GM23338 (cell line): Measurements from ENCODE around the gene AIG1. TPM values are rescaled to one million over a fixed set of nuclear protein-coding genes. Genes with fewer than 3 reads are reported as not detected.

Experiments used
- ATAC-seq: fragments of 200-7000 bp; cut with Tn5 transposase; 3 replicates; pipeline ENCODE4 v1.9.1; 2020
- DNase-seq: peaks from one replicate; pipeline ENCODE4 v3.0.0-alpha.2; 2015; ENCODE audit warnings: low spot score
- H2AFZ ChIP-seq: fragments of 200-600 bp; sonication (generic); 2 replicates; pipeline ENCODE4 v1.8.0; 2016; ENCODE audit warnings: antibody characterized with exemption, mild to moderate bottlenecking, moderate library complexity
- H3F3A ChIP-seq: fragments of 200-600 bp; sonication (generic); replicated peaks from 2 replicates; pipeline ENCODE4 v1.8.0; 2017; ENCODE audit warnings: antibody characterized with exemption, mixed run types, low read depth
- H3K27ac ChIP-seq: fragments of 200-600 bp; sonication (generic); 2 replicates; pipeline ENCODE4 v1.6.1; 2016; ENCODE audit warnings: low read depth
- H3K27me3 ChIP-seq: fragments of 200-600 bp; sonication (generic); 2 replicates; pipeline ENCODE4 v1.8.0; 2016; ENCODE audit warnings: mild to moderate bottlenecking, mixed run types, moderate library complexity; ENCODE audit not compliant: insufficient read depth
- H3K36me3 ChIP-seq: fragments of 200-600 bp; sonication (generic); 2 replicates; pipeline ENCODE4 v1.8.0; 2016; ENCODE audit warnings: mild to moderate bottlenecking; ENCODE audit not compliant: insufficient read depth
- H3K4me1 ChIP-seq: fragments of 200-600 bp; sonication (generic); 2 replicates; pipeline ENCODE4 v1.8.0; 2016; ENCODE audit warnings: mild to moderate bottlenecking, moderate library complexity; ENCODE audit not compliant: insufficient read depth
- H3K4me2 ChIP-seq: fragments of 200-600 bp; sonication (generic); 2 replicates; pipeline ENCODE4 v1.7.1; 2017; ENCODE audit warnings: mixed run types
- H3K4me3 ChIP-seq: fragments of 200-600 bp; sonication (generic); 2 replicates; pipeline ENCODE4 v1.6.1; 2016; ENCODE audit warnings: mixed run types
- H3K79me2 ChIP-seq: fragments of 200-600 bp; sonication (generic); replicated peaks from 2 replicates; pipeline ENCODE4 v1.8.0; 2017; ENCODE audit warnings: mild to moderate bottlenecking; ENCODE audit not compliant: insufficient read depth
- H3K9me2 ChIP-seq: fragments of 200-600 bp; sonication (generic); 2 replicates; pipeline ENCODE4 v1.8.0; 2017; ENCODE audit not compliant: insufficient read depth
- H4K20me1 ChIP-seq: fragments of 200-600 bp; sonication (generic); replicated peaks from 2 replicates; pipeline ENCODE4 v1.8.0; 2017; ENCODE audit warnings: mild to moderate bottlenecking; ENCODE audit not compliant: insufficient read depth
- H3K27ac Mint-ChIP-seq: 2 replicates; pipeline ENCODE4 v1.8.0; 2020; ENCODE audit warnings: inconsistent platforms, mild to moderate bottlenecking, moderate library complexity, mixed read lengths
- H3K27me3 Mint-ChIP-seq: 3 replicates; pipeline ENCODE4 v1.8.0; 2022; ENCODE audit warnings: low read depth, mild to moderate bottlenecking, moderate library complexity, mixed read lengths, inconsistent platforms; ENCODE audit not compliant: insufficient read depth, poor library complexity
- H3K36me3 Mint-ChIP-seq: 3 replicates; pipeline ENCODE4 v1.8.0; 2021; ENCODE audit warnings: low read depth, mild to moderate bottlenecking, inconsistent platforms, moderate library complexity, mixed read lengths
- H3K4me1 Mint-ChIP-seq: 3 replicates; pipeline ENCODE4 v1.8.0; 2020; ENCODE audit warnings: mild to moderate bottlenecking, inconsistent platforms, mixed read lengths
- H3K4me3 Mint-ChIP-seq: 3 replicates; pipeline ENCODE4 v1.8.0; 2021; ENCODE audit warnings: moderate library complexity, mild to moderate bottlenecking, inconsistent platforms, mixed read lengths
- H3K9me3 Mint-ChIP-seq: 3 replicates; pipeline ENCODE4 v1.8.0; 2020; ENCODE audit warnings: moderate library complexity, mild to moderate bottlenecking, inconsistent platforms, mixed read lengths
- CREB1 ChIP-seq: fragments of 250-450 bp; sonication (Bioruptor Pico); IDR thresholded peaks from 2 replicates; pipeline ENCODE4 v1.5.0; 2020; ENCODE audit warnings: low read depth, mild to moderate bottlenecking, moderate library complexity
- CTCF ChIP-seq, 2 experiments: fragments of 200-600 bp in 1 of 2; sonication (generic) in 1 of 2; conservative IDR thresholded peaks; 2 replicates each; pipeline versions ENCODE4 v1.5.1 to v1.6.1; 2016 to 2017; ENCODE audit warnings: antibody characterized with exemption in 2 of 2, low read depth in 2 of 2, mild to moderate bottlenecking in 2 of 2, moderate library complexity in 1 of 2
- ETS1 ChIP-seq: IDR thresholded peaks from 2 replicates; pipeline ENCODE4 v1.6.1; 2016; ENCODE audit warnings: antibody characterized with exemption
- EZH2 ChIP-seq: fragments of 200-600 bp; sonication (generic); IDR thresholded peaks from one replicate; pipeline ENCODE4 v1.8.0; 2017; ENCODE audit warnings: antibody characterized with exemption, mild to moderate bottlenecking, low read depth; ENCODE audit not compliant: unreplicated experiment
- EZH2phosphoT487 ChIP-seq: fragments of 200-600 bp; sonication (generic); IDR thresholded peaks from one replicate; pipeline ENCODE4 v1.8.1; 2018; ENCODE audit warnings: antibody characterized with exemption; ENCODE audit not compliant: unreplicated experiment
- JUNB ChIP-seq: IDR thresholded peaks from one replicate; pipeline ENCODE4 v1.6.1; 2016; ENCODE audit warnings: antibody characterized with exemption; ENCODE audit not compliant: unreplicated experiment
- NANOG ChIP-seq: IDR thresholded peaks from 2 replicates; pipeline ENCODE4 v1.6.1; 2016; ENCODE audit warnings: antibody characterized with exemption, borderline replicate concordance
- POLR2AphosphoS5 ChIP-seq: IDR thresholded peaks from 2 replicates; pipeline ENCODE4 v1.6.1; 2016; ENCODE audit warnings: antibody characterized with exemption, low read depth
- STAT1 ChIP-seq: IDR thresholded peaks from one replicate; pipeline ENCODE4 v1.6.1; 2016; ENCODE audit warnings: antibody characterized with exemption; ENCODE audit not compliant: unreplicated experiment
- ZNF114 ChIP-seq: fragments of 250-450 bp; sonication (Bioruptor Pico); IDR thresholded peaks from 2 replicates; pipeline ENCODE4 v1.5.0; 2020; ENCODE audit warnings: mild to moderate bottlenecking, moderate library complexity
- ZNF331 ChIP-seq: fragments of 250-450 bp; sonication (Bioruptor Pico); IDR thresholded peaks from 2 replicates; pipeline ENCODE4 v1.5.0; 2020; ENCODE audit warnings: low read depth, mild to moderate bottlenecking, moderate library complexity
- polyA plus RNA-seq: library from polyadenylated mRNA; unstranded; fragments of >200 nt; fragmentation: Nextera tagmentation; extraction: Ambion mirVana; gene quantifications from 2 replicates; pipeline ENCODE4 v1.2.1, GENCODE V29; 2016
- total RNA-seq: library from RNA; depleted of rRNA; stranded (reverse); fragments of >200 nt; shearing (Covaris generic); gene quantifications from 2 replicates; pipeline ENCODE4 v1.2.3, GENCODE V29; 2014
- TF ChIP-seq, protein P1 (sequence below): fragments of 250-450 bp; sonication (Bioruptor Pico); IDR thresholded peaks from 2 replicates; pipeline ENCODE4 v1.5.0; 2020; ENCODE audit warnings: mild to moderate bottlenecking, moderate library complexity
- TF ChIP-seq, protein P2 (sequence below): IDR thresholded peaks from one replicate; pipeline ENCODE4 v1.6.1; 2018; ENCODE audit warnings: antibody characterized with exemption; ENCODE audit not compliant: unreplicated experiment

The AIG1 gene
- total and polyA plus RNA-seq, 2 experiments from 2014 or later, result 65.2 to 88.4 TPM

GRCh38 chr6:143135325-143135724 lies 74.6 kb downstream of the AIG1 start:
- peaks cover 29% of the 10 kb centered on the region for H3K36me3 Mint-ChIP-seq
- no peaks in the 10 kb centered on the region for H3K79me2 ChIP-seq
- H3K4me1 ChIP-seq, result no peaks in the 10 kb centered on the region
- ATAC-seq (no peak), DNase-seq (no peak)
- no peak overlapping the region for H3K27ac Mint-ChIP-seq
- no peak overlapping the region for H3K4me3 Mint-ChIP-seq
- no peak overlapping the region for H3K4me3 ChIP-seq
- no peak overlapping the region for H2AFZ ChIP-seq
- no peaks in the 10 kb centered on the region for H3K27me3 ChIP-seq
- H3K27ac ChIP-seq, result no peak overlapping the region
- H3K9me3 Mint-ChIP-seq, result peaks cover 12% of the 10 kb centered on the region
- no peaks in the 10 kb centered on the region for H3K4me1 Mint-ChIP-seq
- H3F3A ChIP-seq, result no peaks in the 10 kb centered on the region
- no peaks in the 10 kb centered on the region for H3K9me2 ChIP-seq
- TF ChIP-seq EZH2, result no peak
- TF ChIP-seq EZH2phosphoT487, result no peak
- no peak for TF ChIP-seq POLR2AphosphoS5
- TF ChIP-seq, protein P1, sequence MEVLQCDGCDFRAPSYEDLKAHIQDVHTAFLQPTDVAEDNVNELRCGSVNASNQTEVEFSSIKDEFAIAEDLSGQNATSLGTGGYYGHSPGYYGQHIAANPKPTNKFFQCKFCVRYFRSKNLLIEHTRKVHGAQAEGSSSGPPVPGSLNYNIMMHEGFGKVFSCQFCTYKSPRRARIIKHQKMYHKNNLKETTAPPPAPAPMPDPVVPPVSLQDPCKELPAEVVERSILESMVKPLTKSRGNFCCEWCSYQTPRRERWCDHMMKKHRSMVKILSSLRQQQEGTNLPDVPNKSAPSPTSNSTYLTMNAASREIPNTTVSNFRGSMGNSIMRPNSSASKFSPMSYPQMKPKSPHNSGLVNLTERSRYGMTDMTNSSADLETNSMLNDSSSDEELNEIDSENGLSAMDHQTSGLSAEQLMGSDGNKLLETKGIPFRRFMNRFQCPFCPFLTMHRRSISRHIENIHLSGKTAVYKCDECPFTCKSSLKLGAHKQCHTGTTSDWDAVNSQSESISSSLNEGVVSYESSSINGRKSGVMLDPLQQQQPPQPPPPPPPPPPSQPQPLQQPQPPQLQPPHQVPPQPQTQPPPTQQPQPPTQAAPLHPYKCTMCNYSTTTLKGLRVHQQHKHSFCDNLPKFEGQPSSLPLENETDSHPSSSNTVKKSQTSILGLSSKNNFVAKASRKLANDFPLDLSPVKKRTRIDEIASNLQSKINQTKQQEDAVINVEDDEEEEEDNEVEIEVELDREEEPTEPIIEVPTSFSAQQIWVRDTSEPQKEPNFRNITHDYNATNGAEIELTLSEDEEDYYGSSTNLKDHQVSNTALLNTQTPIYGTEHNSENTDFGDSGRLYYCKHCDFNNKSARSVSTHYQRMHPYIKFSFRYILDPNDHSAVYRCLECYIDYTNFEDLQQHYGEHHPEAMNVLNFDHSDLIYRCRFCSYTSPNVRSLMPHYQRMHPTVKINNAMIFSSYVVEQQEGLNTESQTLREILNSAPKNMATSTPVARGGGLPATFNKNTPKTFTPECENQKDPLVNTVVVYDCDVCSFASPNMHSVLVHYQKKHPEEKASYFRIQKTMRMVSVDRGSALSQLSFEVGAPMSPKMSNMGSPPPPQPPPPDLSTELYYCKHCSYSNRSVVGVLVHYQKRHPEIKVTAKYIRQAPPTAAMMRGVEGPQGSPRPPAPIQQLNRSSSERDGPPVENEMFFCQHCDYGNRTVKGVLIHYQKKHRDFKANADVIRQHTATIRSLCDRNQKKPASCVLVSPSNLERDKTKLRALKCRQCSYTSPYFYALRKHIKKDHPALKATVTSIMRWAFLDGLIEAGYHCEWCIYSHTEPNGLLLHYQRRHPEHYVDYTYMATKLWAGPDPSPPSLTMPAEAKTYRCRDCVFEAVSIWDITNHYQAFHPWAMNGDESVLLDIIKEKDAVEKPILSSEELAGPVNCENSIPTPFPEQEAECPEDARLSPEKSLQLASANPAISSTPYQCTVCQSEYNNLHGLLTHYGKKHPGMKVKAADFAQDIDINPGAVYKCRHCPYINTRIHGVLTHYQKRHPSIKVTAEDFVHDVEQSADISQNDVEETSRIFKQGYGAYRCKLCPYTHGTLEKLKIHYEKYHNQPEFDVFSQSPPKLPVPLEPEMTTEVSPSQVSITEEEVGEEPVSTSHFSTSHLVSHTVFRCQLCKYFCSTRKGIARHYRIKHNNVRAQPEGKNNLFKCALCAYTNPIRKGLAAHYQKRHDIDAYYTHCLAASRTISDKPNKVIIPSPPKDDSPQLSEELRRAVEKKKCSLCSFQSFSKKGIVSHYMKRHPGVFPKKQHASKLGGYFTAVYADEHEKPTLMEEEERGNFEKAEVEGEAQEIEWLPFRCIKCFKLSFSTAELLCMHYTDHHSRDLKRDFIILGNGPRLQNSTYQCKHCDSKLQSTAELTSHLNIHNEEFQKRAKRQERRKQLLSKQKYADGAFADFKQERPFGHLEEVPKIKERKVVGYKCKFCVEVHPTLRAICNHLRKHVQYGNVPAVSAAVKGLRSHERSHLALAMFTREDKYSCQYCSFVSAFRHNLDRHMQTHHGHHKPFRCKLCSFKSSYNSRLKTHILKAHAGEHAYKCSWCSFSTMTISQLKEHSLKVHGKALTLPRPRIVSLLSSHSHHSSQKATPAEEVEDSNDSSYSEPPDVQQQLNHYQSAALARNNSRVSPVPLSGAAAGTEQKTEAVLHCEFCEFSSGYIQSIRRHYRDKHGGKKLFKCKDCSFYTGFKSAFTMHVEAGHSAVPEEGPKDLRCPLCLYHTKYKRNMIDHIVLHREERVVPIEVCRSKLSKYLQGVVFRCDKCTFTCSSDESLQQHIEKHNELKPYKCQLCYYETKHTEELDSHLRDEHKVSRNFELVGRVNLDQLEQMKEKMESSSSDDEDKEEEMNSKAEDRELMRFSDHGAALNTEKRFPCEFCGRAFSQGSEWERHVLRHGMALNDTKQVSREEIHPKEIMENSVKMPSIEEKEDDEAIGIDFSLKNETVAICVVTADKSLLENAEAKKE, result no peak
- TF ChIP-seq, protein P2, sequence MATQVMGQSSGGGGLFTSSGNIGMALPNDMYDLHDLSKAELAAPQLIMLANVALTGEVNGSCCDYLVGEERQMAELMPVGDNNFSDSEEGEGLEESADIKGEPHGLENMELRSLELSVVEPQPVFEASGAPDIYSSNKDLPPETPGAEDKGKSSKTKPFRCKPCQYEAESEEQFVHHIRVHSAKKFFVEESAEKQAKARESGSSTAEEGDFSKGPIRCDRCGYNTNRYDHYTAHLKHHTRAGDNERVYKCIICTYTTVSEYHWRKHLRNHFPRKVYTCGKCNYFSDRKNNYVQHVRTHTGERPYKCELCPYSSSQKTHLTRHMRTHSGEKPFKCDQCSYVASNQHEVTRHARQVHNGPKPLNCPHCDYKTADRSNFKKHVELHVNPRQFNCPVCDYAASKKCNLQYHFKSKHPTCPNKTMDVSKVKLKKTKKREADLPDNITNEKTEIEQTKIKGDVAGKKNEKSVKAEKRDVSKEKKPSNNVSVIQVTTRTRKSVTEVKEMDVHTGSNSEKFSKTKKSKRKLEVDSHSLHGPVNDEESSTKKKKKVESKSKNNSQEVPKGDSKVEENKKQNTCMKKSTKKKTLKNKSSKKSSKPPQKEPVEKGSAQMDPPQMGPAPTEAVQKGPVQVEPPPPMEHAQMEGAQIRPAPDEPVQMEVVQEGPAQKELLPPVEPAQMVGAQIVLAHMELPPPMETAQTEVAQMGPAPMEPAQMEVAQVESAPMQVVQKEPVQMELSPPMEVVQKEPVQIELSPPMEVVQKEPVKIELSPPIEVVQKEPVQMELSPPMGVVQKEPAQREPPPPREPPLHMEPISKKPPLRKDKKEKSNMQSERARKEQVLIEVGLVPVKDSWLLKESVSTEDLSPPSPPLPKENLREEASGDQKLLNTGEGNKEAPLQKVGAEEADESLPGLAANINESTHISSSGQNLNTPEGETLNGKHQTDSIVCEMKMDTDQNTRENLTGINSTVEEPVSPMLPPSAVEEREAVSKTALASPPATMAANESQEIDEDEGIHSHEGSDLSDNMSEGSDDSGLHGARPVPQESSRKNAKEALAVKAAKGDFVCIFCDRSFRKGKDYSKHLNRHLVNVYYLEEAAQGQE, result no peak
- no peak for TF ChIP-seq ZNF331 (CRISPR knock-in tag)
- no peak for TF ChIP-seq JUNB
- no peak for TF ChIP-seq CREB1 (CRISPR knock-in tag)
- no peak for TF ChIP-seq STAT1
- no peak for TF ChIP-seq ETS1
- no peak for TF ChIP-seq NANOG
- no peak for TF ChIP-seq ZNF114 (CRISPR knock-in tag)
- TF ChIP-seq CTCF (conservative IDR thresholded peaks at IDR 0.05; ENCODE audit: low read depth in 2 of 2), result no peak
- no peak overlapping the region for H3K4me2 ChIP-seq
- H4K20me1 ChIP-seq, result no peaks in the 10 kb centered on the region
- peaks cover 5% of the 10 kb centered on the region; the same call in 1 of the 2 replicates for H3K36me3 ChIP-seq
- no peaks in the 10 kb centered on the region for H3K27me3 Mint-ChIP-seq
